Tibial artery (tissue), 4 donors: ENCODE measurements around the gene DNAJB5.
"Not testable (repeated sequence)": the region's sequence is repeated elsewhere in the genome, so short reads cannot be mapped to it uniquely, and the experiment has no call there.

Source experiments
- DNase-seq, 2 donors: peaks; one replicate each; pipeline ENCODE4 v3.0.0-alpha.2; 2019
- H3K27ac ChIP-seq, 2 donors: fragments of 200-600 bp; sonication (generic) in 1 of 2; 1 replicate in 1 of 2; 2 replicates in 1 of 2; pipeline ENCODE4 v1.5.1; 2018 to 2019; ENCODE audit warnings: mild to moderate bottlenecking in 1 of 2
- H3K27me3 ChIP-seq, 2 donors: fragments of 200-600 bp; sonication (generic) in 1 of 2; one replicate each; pipeline versions ENCODE4 v1.5.1 to v1.6.0; 2016 to 2019
- H3K36me3 ChIP-seq, 3 donors: fragments of 200-600 bp; sonication (generic) in 2 of 3; one replicate each; pipeline ENCODE4 v1.5.1; 2016 to 2019; ENCODE audit warnings: mild to moderate bottlenecking in 2 of 3
- H3K4me1 ChIP-seq, 4 donors: fragments of 200-600 bp; sonication (generic) in 2 of 4; 1 replicate in 3 of 4; 2 replicates in 1 of 4; pipeline ENCODE4 v1.5.1; 2016 to 2019
- H3K4me3 ChIP-seq, 2 donors: fragments of 200-600 bp; sonication (generic) in 1 of 2; 1 replicate in 1 of 2; 2 replicates in 1 of 2; pipeline ENCODE4 v1.5.1; 2018 to 2019; ENCODE audit warnings: mild to moderate bottlenecking in 2 of 2
- H3K9me3 ChIP-seq, 3 donors: fragments of 200-600 bp; sonication (generic) in 1 of 3; one replicate each; pipeline ENCODE4 v1.5.1; 2016 to 2019
- CTCF ChIP-seq, 2 experiments: fragments of 200-600 bp in 1 of 2; fragments of 450-650 bp in 1 of 2; IDR thresholded peaks; one replicate each; pipeline ENCODE4 v1.5.1; 2017 to 2019; ENCODE audit warnings: antibody characterized with exemption in 2 of 2, mild to moderate bottlenecking in 1 of 2, moderate library complexity in 1 of 2
- intact Hi-C: fragments of 100-400 bp; cut with DNase I; formaldehyde crosslinking; loops from one replicate; pipeline ENCODE4 v1.15.0; 2023; ENCODE audit warnings: low total_unique reads

Gene DNAJB5

GRCh38 chr9:34989003-34989945 is at the start of gene DNAJB5:
Gene DNAJB5 (plus strand): TSS chr9:34989745. CDS start chr9:34990631, 886 bp downstream.
- Histone ChIP-seq H3K4me3 (peak within 1 kb of the TSS; percentile 90 to 91), H3K36me3 (no peaks in the 10 kb centered on the region), H3K9me3 (no peaks in the 10 kb centered on the region), H3K27me3 (no peaks in the 10 kb centered on the region), H3K4me1 (peaks cover 0 to 50% (median 48%) of the 10 kb centered on the region in 4 donors), H3K27ac (peak within 1 kb of the TSS; percentile 93 to 100)
- DNase-seq: peak; percentile 100
- intact Hi-C loops: loop anchor here (5.0 kb wide), 1 partner anchor 87 kb away; no protein-coding TSS in a partner anchor
- no peak for TF ChIP-seq CTCF (IDR thresholded peaks at IDR 0.05)

GRCh38 chr9:34939989-34940388 is 49.6 kb upstream of the DNAJB5 start:
- H3K9me3 ChIP-seq, intact Hi-C loops, H3K4me1 ChIP-seq, H3K4me3 ChIP-seq, H3K36me3 ChIP-seq, DNase-seq, H3K27me3 ChIP-seq, H3K27ac ChIP-seq: not testable (repeated sequence)

DNA sequence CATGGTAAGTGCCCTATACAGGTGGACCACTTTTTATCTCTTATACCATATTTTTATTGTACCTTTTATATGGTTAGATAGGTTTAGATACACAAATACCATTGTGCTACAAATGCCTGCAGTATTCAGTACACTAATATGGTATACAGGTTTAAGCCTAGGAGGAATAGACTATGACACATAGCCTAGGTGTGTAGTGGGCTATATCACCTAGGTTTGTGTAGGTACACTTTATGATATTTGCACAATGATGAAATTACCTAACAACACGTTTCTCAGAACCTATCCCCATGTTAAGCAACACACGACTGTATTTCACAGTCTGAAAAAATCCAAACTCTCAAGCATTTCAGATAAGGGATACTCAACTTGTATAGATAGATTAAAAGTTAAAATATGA is 41.1 kb upstream of the DNAJB5 start:
- Histone ChIP-seq H3K9me3 (no peaks in the 10 kb centered on the region), H3K27ac (no peak overlapping the region), H3K36me3 (no peaks in the 10 kb centered on the region), H3K4me1 (no peaks in the 10 kb centered on the region), H3K4me3 (no peak overlapping the region), H3K27me3 (no peaks in the 10 kb centered on the region)
- intact Hi-C loops: no loop called here
- no peak for TF ChIP-seq CTCF (IDR thresholded peaks at IDR 0.05)
- no peak for DNase-seq

DNA sequence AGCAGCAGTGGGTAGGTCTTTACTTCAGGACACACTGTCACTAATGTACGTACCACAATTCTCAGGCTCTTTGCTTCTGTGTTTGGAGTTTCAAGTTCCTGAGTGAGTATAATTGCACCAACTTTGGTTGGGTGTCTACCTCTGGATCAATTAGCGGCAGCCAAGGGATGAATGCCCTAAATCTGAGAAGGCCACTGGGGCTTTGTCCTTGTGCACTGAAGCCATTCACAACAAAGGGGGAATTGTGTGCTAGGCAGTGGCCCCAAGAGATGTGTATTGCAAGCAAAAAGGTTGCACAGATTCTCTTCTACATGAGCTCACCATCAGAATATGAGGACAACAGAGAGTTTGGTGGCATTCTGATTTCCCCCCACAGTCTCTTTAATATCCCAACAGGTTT is 35.3 kb upstream of the DNAJB5 start:
- Histone ChIP-seq H3K4me1 (peaks cover 0 to 15% (median 9%) of the 10 kb centered on the region in 4 donors), H3K27ac (no peak overlapping the region), H3K27me3 (peaks cover 9 to 31% of the 10 kb centered on the region in 2 donors), H3K4me3 (no peak overlapping the region), H3K36me3 (no peaks in the 10 kb centered on the region), H3K9me3 (no peaks in the 10 kb centered on the region)
- intact Hi-C loops: no loop called here
- TF ChIP-seq CTCF (IDR thresholded peaks at IDR 0.05): no peak
- no peak for DNase-seq

- not testable (repeated sequence) for H3K4me3 ChIP-seq
- Histone ChIP-seq H3K27me3 (peaks cover 9 to 42% of the 10 kb centered on the region in 2 donors), H3K4me1 (peaks cover 0 to 15% (median 9%) of the 10 kb centered on the region in 4 donors)
Measured at GRCh38 chr9:34956066-34956465, 33.5 kb upstream of the DNAJB5 start.

DNA sequence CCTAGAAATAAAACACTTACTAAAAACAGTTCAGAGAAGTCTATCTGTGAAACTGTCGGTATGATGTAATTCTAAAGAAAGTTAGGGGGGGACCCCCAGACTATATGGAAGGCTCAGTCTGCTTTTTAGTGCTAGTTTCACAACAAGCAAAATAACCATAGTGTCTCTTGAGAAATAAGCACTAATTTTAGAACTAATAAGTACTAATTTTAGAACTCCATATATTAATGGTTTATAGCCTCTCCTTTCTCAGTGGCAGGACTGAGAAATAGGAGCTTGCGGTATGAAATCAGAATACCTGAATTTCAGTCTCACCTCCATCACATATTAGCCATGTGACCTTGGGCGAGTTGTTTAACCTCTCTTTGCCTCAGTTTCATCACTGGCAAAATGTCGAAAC is 32.9 kb upstream of the DNAJB5 start:
- DNase-seq: no peak
- peaks cover 0 to 15% (median 9%) of the 10 kb centered on the region in 4 donors for H3K4me1 ChIP-seq
- TF ChIP-seq CTCF (IDR thresholded peaks at IDR 0.05): no peak
- intact Hi-C loops: no loop called here
- H3K27ac ChIP-seq: no peak overlapping the region
- H3K4me3 ChIP-seq: no peak overlapping the region
- no peaks in the 10 kb centered on the region for H3K36me3 ChIP-seq
- H3K9me3 ChIP-seq: no peaks in the 10 kb centered on the region
- peaks cover 9 to 42% of the 10 kb centered on the region in 2 donors for H3K27me3 ChIP-seq

More at GRCh38 chr9:34956066-34956465, 33.5 kb upstream of the DNAJB5 start:
- intact Hi-C loops, DNase-seq, H3K27ac ChIP-seq, H3K36me3 ChIP-seq, H3K9me3 ChIP-seq: not testable (repeated sequence)
